ENCODE data around the gene NLRC4. TPM values are rescaled to one million over a fixed set of nuclear protein-coding genes. Genes with fewer than 3 reads are reported as not detected.
"Not testable (repeated sequence)": the region's sequence is repeated elsewhere in the genome, so short reads cannot be mapped to it uniquely, and the experiment has no call there.

The NLRC4 gene
- total and polyA plus RNA-seq, 2 donors (not counting 1 experiment from before 2014, with no cell fraction given) = 0.64 to 0.94 TPM

GRCh38 chr2:32277363-32277673, 12.6 kb upstream of the NLRC4 start:
- H3K4me2 ChIP-seq (replicated peaks; ENCODE audit: low read depth, low read length, poor library complexity, severe bottlenecking) = peak overlapping the region; percentile 74
- peaks cover 56% of the 10 kb centered on the region for H3K79me2 ChIP-seq (ENCODE audit: control insufficient read depth, insufficient read depth, low read length)
- peak overlapping the region; percentile 80 for H2AFZ ChIP-seq (ENCODE audit: insufficient read depth, low read depth, low read length, poor library complexity, severe bottlenecking)
- POLR2A ChIA-PET = no interaction called here
- Mint-ChIP-seq H3K9me3 (ENCODE audit: insufficient read depth) (no peaks in the 10 kb centered on the region), H3K27ac (peak overlapping the region; percentile 97), H3K4me1 (peaks cover 23% of the 10 kb centered on the region), H3K27me3 (peaks cover 12% of the 10 kb centered on the region), H3K4me3 (peak overlapping the region; percentile 91)
- peaks cover 15% of the 10 kb centered on the region for H4K20me1 ChIP-seq (ENCODE audit: control insufficient read depth, insufficient read depth, low read length, poor library complexity, severe bottlenecking)
- H3K27ac ChIP-seq (ENCODE audit: low read length in 2 of 2) = peak overlapping the region; percentile 66 to 95
- intact Hi-C loops (cut with micrococcal nuclease) = loop anchor here (1.0 to 10.0 kb wide), 4 partner anchors 112 to 1317 kb away; partner anchors contain the start of genes FAM98A, MEMO1, SLC30A6 and SPAST
- WGBS (ENCODE audit: insufficient coverage) = no CpG with 5 or more reads among the region's 5 CpGs
- peak overlapping the region; percentile 97 for H3K9ac ChIP-seq (ENCODE audit: low read length)
- DNase-seq (no peak), ATAC-seq (ENCODE audit: low read depth) (no peak)
- H3K36me3 ChIP-seq (replicated peaks in 1 of 2; ENCODE audit: control extremely low read depth in 1 of 2, control insufficient read depth in 1 of 2, extremely low read depth in 1 of 2, insufficient read depth in 2 of 2, low read length in 1 of 2) = peaks cover 0 to 7% of the 10 kb centered on the region in 2 experiments
- peaks cover 12 to 20% of the 10 kb centered on the region in 2 donors for H3K4me1 ChIP-seq (ENCODE audit: control insufficient read depth in 2 of 2, insufficient read depth in 2 of 2, low read length in 2 of 2)
- no peaks in the 10 kb centered on the region for H3K27me3 ChIP-seq (replicated peaks in 1 of 4; ENCODE audit: control extremely low read depth in 1 of 4, control insufficient read depth in 3 of 4, insufficient read depth in 4 of 4, low read length in 3 of 4)
- CTCF ChIA-PET = interaction anchor here (0.8 kb wide), 1 partner anchor 10 kb away, joined by 3 read pairs; no protein-coding TSS in a partner anchor
- TF ChIP-seq CTCF (IDR thresholded peaks at IDR 0.05) (no peak), EZH2 (IDR thresholded peaks at IDR 0.05; ENCODE audit: borderline replicate concordance, insufficient read depth, low read depth, low read length, poor library complexity, severe bottlenecking) (no peak)
- no peaks in the 10 kb centered on the region for H3K9me3 ChIP-seq (ENCODE audit: control extremely low read depth in 1 of 3, control insufficient read depth in 2 of 3, insufficient read depth in 1 of 3, low read length in 2 of 3)
- H3K4me3 ChIP-seq (ENCODE audit: control extremely low read depth in 1 of 5, extremely low read depth in 1 of 5, insufficient read depth in 1 of 5, low read depth in 2 of 5, low read length in 4 of 5) = peak overlapping the region; percentile 70 to 98 (median 94)

GRCh38 chr2:32275790-32276189, 11.1 kb upstream of the NLRC4 start:
- intact Hi-C loops (cut with micrococcal nuclease) = loop anchor here (2.0 to 10.0 kb wide), 2 partner anchors 265 to 1319 kb away; partner anchors contain the start of genes FAM98A and MEMO1
- POLR2A ChIA-PET; H3K9me3 ChIP-seq (ENCODE audit: control extremely low read depth in 1 of 3, control insufficient read depth in 2 of 3, insufficient read depth in 1 of 3, low read length in 2 of 3); H3K9me3 Mint-ChIP-seq (ENCODE audit: insufficient read depth); H3K27me3 ChIP-seq (replicated peaks in 1 of 4; ENCODE audit: control extremely low read depth in 1 of 4, control insufficient read depth in 3 of 4, insufficient read depth in 4 of 4, low read length in 3 of 4); H3K9ac ChIP-seq (ENCODE audit: low read length); H3K27ac ChIP-seq (ENCODE audit: low read length in 2 of 2); ATAC-seq (ENCODE audit: low read depth); DNase-seq; CTCF ChIA-PET; H3K4me2 ChIP-seq (replicated peaks; ENCODE audit: low read depth, low read length, poor library complexity, severe bottlenecking); H3K36me3 ChIP-seq (replicated peaks in 1 of 2; ENCODE audit: control extremely low read depth in 1 of 2, control insufficient read depth in 1 of 2, extremely low read depth in 1 of 2, insufficient read depth in 2 of 2, low read length in 1 of 2); H2AFZ ChIP-seq (ENCODE audit: insufficient read depth, low read depth, low read length, poor library complexity, severe bottlenecking); H4K20me1 ChIP-seq (ENCODE audit: control insufficient read depth, insufficient read depth, low read length, poor library complexity, severe bottlenecking); H3K27ac Mint-ChIP-seq; H3K4me3 ChIP-seq (ENCODE audit: control extremely low read depth in 1 of 5, extremely low read depth in 1 of 5, insufficient read depth in 1 of 5, low read depth in 2 of 5, low read length in 4 of 5): not testable (repeated sequence)
- H3K4me1 ChIP-seq (ENCODE audit: control insufficient read depth in 2 of 2, insufficient read depth in 2 of 2, low read length in 2 of 2) = peaks cover 12 to 20% of the 10 kb centered on the region in 2 donors
- Mint-ChIP-seq H3K4me1 (peaks cover 18% of the 10 kb centered on the region), H3K27me3 (peaks cover 15% of the 10 kb centered on the region), H3K4me3 (peak overlapping the region; percentile 16)
- WGBS (ENCODE audit: insufficient coverage) = 97% methylated on average over 6 of the region's 7 CpGs
- H3K79me2 ChIP-seq (ENCODE audit: control insufficient read depth, insufficient read depth, low read length) = peaks cover 40% of the 10 kb centered on the region

All from B cell (primary cell).